Hepatocyte (in vitro differentiated cells): ENCODE results near the gene LINGO3.

Experiments
- CTCF ChIP-seq: fragments of 200-600 bp; sonication (generic); IDR thresholded peaks from 2 replicates; pipeline ENCODE4 v1.5.1; 2016; ENCODE audit warnings: antibody characterized with exemption, mild to moderate bottlenecking; ENCODE audit not compliant: poor library complexity
- EZH2phosphoT487 ChIP-seq: fragments of 200-600 bp; sonication (generic); IDR thresholded peaks from one replicate; pipeline ENCODE4 v1.6.1; 2018; ENCODE audit warnings: antibody characterized with exemption, mild to moderate bottlenecking, low read depth, moderate library complexity; ENCODE audit not compliant: unreplicated experiment, severe bottlenecking

GRCh38 chr19:2306281-2306806 is 1.6 kb downstream of the LINGO3 start:
- no peak for TF ChIP-seq CTCF
- no peak for TF ChIP-seq EZH2phosphoT487
